WTC11 (cell line): Measurements from ENCODE around the gene SIT1. TPM values are rescaled to one million over a fixed set of nuclear protein-coding genes. Genes with fewer than 3 reads are reported as not detected.

Experiments used
- ARID4B ChIP-seq: sonication (generic); formaldehyde crosslinking; IDR thresholded peaks from 2 replicates; pipeline ENCODE4 v1.8.0; 2023; ENCODE audit warnings: missing genetic modification reagents, mild to moderate bottlenecking, borderline replicate concordance
- ATF1 ChIP-seq: sonication (generic); formaldehyde crosslinking; IDR thresholded peaks from 2 replicates; pipeline ENCODE4 v1.8.1; 2023; ENCODE audit warnings: mild to moderate bottlenecking, moderate library complexity, missing genetic modification reagents
- ATF3 ChIP-seq: sonication (generic); formaldehyde crosslinking; conservative IDR thresholded peaks from 2 replicates; pipeline ENCODE4 v1.8.1; 2022; ENCODE audit warnings: mild to moderate bottlenecking, missing genetic modification reagents
- CREM ChIP-seq: sonication (generic); formaldehyde crosslinking; IDR thresholded peaks from 2 replicates; pipeline ENCODE4 v1.8.1; 2022; ENCODE audit warnings: mild to moderate bottlenecking, missing genetic modification reagents, moderate library complexity
- E2F4 ChIP-seq: sonication (generic); formaldehyde crosslinking; IDR thresholded peaks from 2 replicates; pipeline ENCODE4 v1.8.1; 2022; ENCODE audit warnings: low read depth, mild to moderate bottlenecking, moderate library complexity, missing genetic modification reagents, borderline replicate concordance
- ETV6 ChIP-seq: sonication (generic); formaldehyde crosslinking; IDR thresholded peaks from 2 replicates; pipeline ENCODE4 v1.8.1; 2022; ENCODE audit warnings: mild to moderate bottlenecking, missing genetic modification reagents
- FOXJ3 ChIP-seq: sonication (generic); formaldehyde crosslinking; IDR thresholded peaks from 2 replicates; pipeline ENCODE4 v1.9.0; 2021; ENCODE audit warnings: missing genetic modification reagents, mild to moderate bottlenecking, borderline replicate concordance
- GABPB1 ChIP-seq: sonication (generic); formaldehyde crosslinking; IDR thresholded peaks from 2 replicates; pipeline ENCODE4 v1.8.1; 2023; ENCODE audit warnings: mild to moderate bottlenecking, missing genetic modification reagents
- IRF2 ChIP-seq: sonication (generic); formaldehyde crosslinking; IDR thresholded peaks from 2 replicates; pipeline ENCODE4 v1.8.0; 2022; ENCODE audit warnings: low read depth, missing genetic modification reagents, borderline replicate concordance
- JUN ChIP-seq: sonication (generic); formaldehyde crosslinking; IDR thresholded peaks from 2 replicates; pipeline ENCODE4 v1.8.0; 2023; ENCODE audit warnings: mild to moderate bottlenecking, missing genetic modification reagents
- MXD4 ChIP-seq: fragments of 250-450 bp; sonication (Bioruptor Pico); IDR thresholded peaks from 2 replicates; pipeline ENCODE4 v1.8.0; 2021; ENCODE audit warnings: mild to moderate bottlenecking, moderate library complexity, borderline replicate concordance
- NFE2L1 ChIP-seq: sonication (generic); formaldehyde crosslinking; IDR thresholded peaks from 2 replicates; pipeline ENCODE4 v1.8.1; 2023; ENCODE audit warnings: missing genetic modification reagents
- NR1H2 ChIP-seq: sonication (generic); formaldehyde crosslinking; IDR thresholded peaks from 2 replicates; pipeline ENCODE4 v1.9.0; 2021; ENCODE audit warnings: mild to moderate bottlenecking, moderate library complexity, missing genetic modification reagents
- NR2C2 ChIP-seq: sonication (generic); formaldehyde crosslinking; IDR thresholded peaks from 2 replicates; pipeline ENCODE4 v1.8.0; 2022; ENCODE audit warnings: mild to moderate bottlenecking, missing genetic modification reagents
- NR3C1 ChIP-seq: sonication (generic); formaldehyde crosslinking; conservative IDR thresholded peaks from 2 replicates; pipeline ENCODE4 v1.8.1; 2023; ENCODE audit warnings: low read depth, mild to moderate bottlenecking, missing genetic modification reagents
- PRRX2 ChIP-seq: fragments of 250-450 bp; sonication (Bioruptor Pico); IDR thresholded peaks from 2 replicates; pipeline ENCODE4 v1.8.0; 2021; ENCODE audit warnings: mild to moderate bottlenecking
- SP1 ChIP-seq: sonication (generic); formaldehyde crosslinking; conservative IDR thresholded peaks from 2 replicates; pipeline ENCODE4 v1.8.1; 2022; ENCODE audit warnings: missing genetic modification reagents
- STAT6 ChIP-seq: sonication (generic); formaldehyde crosslinking; conservative IDR thresholded peaks from 2 replicates; pipeline ENCODE4 v1.8.1; 2023; ENCODE audit warnings: mild to moderate bottlenecking, low read depth, missing genetic modification reagents, moderate library complexity
- TEAD1 ChIP-seq: sonication (generic); formaldehyde crosslinking; IDR thresholded peaks from 2 replicates; pipeline ENCODE4 v1.8.0; 2022; ENCODE audit warnings: mild to moderate bottlenecking, missing genetic modification reagents
- ZMAT4 ChIP-seq: fragments of 250-450 bp; sonication (Bioruptor Pico); IDR thresholded peaks from 2 replicates; pipeline ENCODE4 v1.9.0; 2021; ENCODE audit warnings: mild to moderate bottlenecking
- ZNF219 ChIP-seq: sonication (generic); formaldehyde crosslinking; IDR thresholded peaks from 2 replicates; pipeline ENCODE4 v1.8.0; 2023; ENCODE audit warnings: missing genetic modification reagents, mild to moderate bottlenecking, borderline replicate concordance
- ZNF396 ChIP-seq: fragments of 250-450 bp; sonication (Bioruptor Pico); IDR thresholded peaks from 2 replicates; pipeline ENCODE4 v1.8.0; 2021; ENCODE audit warnings: mild to moderate bottlenecking, moderate library complexity, borderline replicate concordance
- ZNF416 ChIP-seq: fragments of 250-450 bp; sonication (Bioruptor Pico); IDR thresholded peaks from 2 replicates; pipeline ENCODE4 v1.9.0; 2021; ENCODE audit warnings: mild to moderate bottlenecking, inconsistent platforms
- ZNF425 ChIP-seq: fragments of 250-450 bp; sonication (Bioruptor Pico); conservative IDR thresholded peaks from 2 replicates; pipeline ENCODE4 v1.9.0; 2021; ENCODE audit warnings: mild to moderate bottlenecking
- ZNF671 ChIP-seq: fragments of 250-450 bp; sonication (Bioruptor Pico); IDR thresholded peaks from 2 replicates; pipeline ENCODE4 v1.8.0; 2021; ENCODE audit warnings: mild to moderate bottlenecking
- total RNA-seq: library from RNA; stranded (reverse); gene quantifications from 3 replicates; pipeline ENCODE4 v1.2.3, GENCODE V29; 2021

Gene SIT1
- total RNA-seq, 1 experiment from 2014 or later: 4.1 TPM

- TF ChIP-seq ETV6 (CRISPR knock-in tag) (0 out of 2 replicates have a peak, but pooled peaks have one; percentile 64), MXD4 (CRISPR knock-in tag) (no peak), TEAD1 (CRISPR knock-in tag) (peak; percentile 56; the same call in 1 of the 2 replicates), ZNF219 (CRISPR knock-in tag) (no peak; the same call in 1 of the 2 replicates), STAT6 (no peak), NR1H2 (CRISPR knock-in tag) (no peak), NR2C2 (CRISPR knock-in tag) (peak; percentile 61; the same call in 1 of the 2 replicates), NR3C1 (CRISPR knock-in tag) (no peak), SP1 (no peak; the same call in 1 of the 2 replicates), E2F4 (CRISPR knock-in tag) (no peak), JUN (CRISPR knock-in tag) (peak; percentile 65; the same call in 1 of the 2 replicates), IRF2 (no peak), ZNF671 (CRISPR knock-in tag) (no peak), ZMAT4 (CRISPR knock-in tag) (no peak), FOXJ3 (CRISPR knock-in tag) (no peak), NFE2L1 (CRISPR knock-in tag) (peak; percentile 89; the same call in 1 of the 2 replicates), ATF1 (peak; percentile 54; the same call in 1 of the 2 replicates), ZNF396 (CRISPR knock-in tag) (no peak), PRRX2 (CRISPR knock-in tag) (no peak), ARID4B (CRISPR knock-in tag) (0 out of 2 replicates have a peak, but pooled peaks have one; percentile 39), ZNF425 (no peak), CREM (no peak), ZNF416 (CRISPR knock-in tag) (no peak), ATF3 (CRISPR knock-in tag) (no peak), GABPB1 (CRISPR knock-in tag) (no peak)
Observed at GRCh38 chr9:35675732-35676392, 25.1 kb upstream of the SIT1 start (continued).
